ENCODE data around the gene TMEM123.

DNA sequence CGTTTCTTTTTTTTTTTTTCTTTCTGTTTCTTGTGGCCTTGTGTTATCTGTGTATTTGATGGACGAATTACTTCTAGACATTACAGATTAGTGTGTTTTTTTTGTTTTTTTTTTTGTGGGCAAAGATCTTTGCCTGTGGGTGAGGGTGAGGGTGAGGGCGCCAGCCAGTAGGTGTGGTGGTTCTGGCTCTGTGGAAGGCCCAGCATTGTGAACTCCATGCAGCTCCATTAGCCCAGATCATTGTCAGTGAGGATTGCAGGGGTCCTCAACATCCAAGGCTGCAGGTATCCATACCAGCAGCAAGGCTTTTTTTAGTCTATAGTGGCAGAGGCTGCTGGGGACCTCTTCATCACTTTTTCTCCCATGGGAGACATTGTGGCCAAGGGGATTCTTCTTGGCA is 91.9 kb downstream of the TMEM123 start:
- no peak for TF ChIP-seq POLR2AphosphoS5 (IDR thresholded peaks at IDR 0.05; ENCODE audit: low read depth, low read length)
- TF ChIP-seq TAF1 (IDR thresholded peaks at IDR 0.05; ENCODE audit: borderline replicate concordance, insufficient read depth, low read length) = no peak
